NCI-H524 (cell line): Measurements from ENCODE around the gene FAM222A.

Experiments used
- DNase-seq, 2 experiments: peaks; one replicate each; lab custom pipeline; 2025; lab: John Stamatoyannopoulos, UW

The FAM222A gene

DNA sequence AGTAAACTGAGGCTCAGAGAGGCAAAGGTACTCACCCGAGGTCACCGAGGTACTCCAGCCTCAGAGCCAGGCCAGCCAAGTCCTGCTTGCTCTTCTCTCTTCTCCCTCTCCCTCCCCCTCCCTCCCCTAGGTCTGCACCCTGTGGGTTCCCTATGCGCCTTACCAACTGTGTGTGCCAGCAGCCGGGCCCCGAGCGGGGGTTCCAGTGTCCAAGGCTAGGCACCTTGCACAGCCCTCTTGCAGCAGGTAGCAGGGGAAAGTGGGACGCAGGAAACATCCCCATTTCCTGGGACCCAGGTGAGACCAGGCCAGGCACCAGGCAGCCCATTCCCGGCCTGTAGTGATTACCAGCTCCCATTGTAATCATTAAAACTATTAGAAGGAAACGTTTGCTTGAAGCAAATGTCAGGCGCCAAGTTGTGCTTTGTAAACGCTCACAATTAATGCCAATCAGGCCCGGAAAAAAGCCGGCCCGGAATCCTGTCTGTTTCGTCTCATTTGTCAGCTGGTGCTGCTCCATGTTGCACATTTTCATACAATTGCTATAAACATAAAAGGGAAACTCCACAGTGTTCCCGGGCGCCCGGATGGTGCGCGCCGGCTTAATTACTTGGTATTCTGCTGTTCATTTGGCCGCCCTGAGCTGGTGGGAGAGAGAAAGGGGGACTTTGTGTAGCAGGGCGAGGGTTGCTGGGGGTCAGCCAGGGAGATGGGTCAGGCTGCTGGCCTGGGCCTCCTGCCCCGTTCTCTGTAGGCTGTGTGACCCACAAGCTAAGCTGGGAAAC is 11.9 kb downstream of the FAM222A start:
- DNase-seq, result no peak

DNA sequence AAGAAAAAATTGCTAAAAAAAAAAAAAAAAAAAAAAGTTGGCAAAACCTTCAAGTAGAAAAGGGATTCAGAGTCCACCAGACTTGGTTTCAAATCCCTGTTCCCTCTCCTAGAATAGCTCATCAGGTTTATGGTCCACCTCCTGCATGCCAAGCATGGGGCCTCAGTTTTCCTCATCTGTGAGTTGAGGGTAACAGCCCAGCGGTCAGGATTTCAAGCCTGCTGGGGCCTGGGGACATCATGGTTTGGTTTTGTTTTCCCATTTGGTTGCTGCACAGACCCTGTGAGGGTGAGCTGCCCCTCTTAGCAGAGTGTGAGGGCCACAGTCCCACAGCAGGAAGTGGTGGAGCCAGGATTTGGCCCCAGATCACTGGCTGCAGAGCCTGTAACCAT is 12.5 kb downstream of the FAM222A start:
- no peak for DNase-seq

GRCh38 chr12:109726511-109727038 is 12.9 kb downstream of the FAM222A start:
- DNase-seq, result no peak

DNA sequence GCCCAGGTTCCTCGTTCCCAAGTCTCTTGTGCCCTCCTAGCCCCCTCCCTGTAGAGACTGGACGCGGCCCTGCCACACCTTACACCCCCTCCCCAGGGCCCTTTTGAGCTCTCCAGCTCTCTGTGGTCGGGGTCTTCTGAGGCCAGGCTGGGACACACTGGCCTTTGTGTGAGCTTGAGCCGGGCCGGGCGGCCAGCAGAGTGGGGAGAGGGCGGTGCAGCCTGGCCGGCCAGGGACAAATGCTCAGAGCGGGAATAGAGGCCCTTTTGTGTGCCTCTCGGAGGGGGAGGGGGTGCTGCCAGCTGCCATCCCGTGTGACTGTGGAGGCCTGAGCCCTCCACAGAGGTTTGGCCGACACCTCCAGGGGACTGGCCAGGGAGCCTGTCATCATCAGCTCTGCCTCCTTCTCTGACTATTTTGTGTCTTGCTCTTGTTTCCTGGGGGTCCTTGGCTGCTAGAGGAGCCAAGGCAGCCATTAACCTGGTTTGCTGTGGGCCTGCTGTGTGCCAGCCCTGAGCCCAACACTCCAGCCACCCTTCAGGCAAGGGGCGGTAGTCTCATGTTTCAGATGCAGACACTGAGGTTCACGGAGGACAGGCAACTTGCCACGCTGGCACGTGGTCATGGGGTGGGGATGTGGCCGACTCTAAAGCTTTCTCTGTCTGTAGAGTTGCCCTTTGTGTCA is 13.6 kb downstream of the FAM222A start:
- peak in 1 of 2 experiments; percentile 27 for DNase-seq

DNA sequence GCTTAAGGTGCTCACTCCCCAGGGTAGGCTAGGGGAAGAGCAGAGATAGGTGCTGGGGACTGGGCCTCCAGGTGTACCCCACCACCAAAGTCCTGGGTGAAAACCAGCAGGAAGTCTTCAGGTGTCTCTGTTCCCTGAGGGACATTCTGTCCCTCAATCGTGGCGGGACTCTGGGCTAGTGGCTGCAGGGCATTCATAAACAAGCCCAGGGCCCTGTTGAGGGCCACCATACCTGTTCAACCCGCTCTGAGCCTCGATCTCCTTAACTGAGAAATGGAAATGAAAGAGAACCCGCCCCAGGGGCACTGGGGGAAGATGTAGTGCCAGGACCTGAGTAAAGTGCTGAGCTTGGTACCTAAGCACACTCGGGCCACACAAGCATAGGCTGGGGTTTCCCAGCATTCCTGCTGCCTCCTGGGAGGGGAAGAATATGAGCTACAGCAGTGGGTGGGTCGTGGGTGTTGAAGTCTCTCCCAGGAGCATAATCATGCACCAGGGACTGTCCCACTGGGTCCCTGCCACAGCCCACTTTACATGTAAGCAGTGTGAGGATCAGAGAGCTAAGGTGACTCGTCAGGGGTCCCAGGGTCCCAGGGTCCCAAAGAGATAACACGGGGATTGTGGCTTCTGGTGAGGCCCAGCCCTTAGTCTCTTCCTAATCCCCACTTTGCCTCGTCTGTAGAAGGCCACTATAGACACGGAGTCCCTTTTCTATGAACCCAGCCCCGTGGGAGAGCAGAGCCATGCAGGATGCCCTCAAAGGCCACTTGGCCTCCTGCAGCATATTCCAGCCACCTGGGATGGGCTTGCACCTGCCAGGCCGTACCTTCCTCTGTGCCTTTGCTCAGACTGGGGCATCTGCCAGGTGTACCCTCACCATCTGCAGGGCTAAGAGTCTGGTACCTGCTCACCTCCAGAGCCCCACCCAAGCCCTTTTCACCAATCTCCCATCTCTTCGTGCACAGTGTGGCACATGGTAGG is 14.4 kb downstream of the FAM222A start:
- DNase-seq, result no peak

- no peak for DNase-seq
These were observed 15.3 kb downstream of the FAM222A start for GRCh38 chr12:109728921-109729320.

DNA sequence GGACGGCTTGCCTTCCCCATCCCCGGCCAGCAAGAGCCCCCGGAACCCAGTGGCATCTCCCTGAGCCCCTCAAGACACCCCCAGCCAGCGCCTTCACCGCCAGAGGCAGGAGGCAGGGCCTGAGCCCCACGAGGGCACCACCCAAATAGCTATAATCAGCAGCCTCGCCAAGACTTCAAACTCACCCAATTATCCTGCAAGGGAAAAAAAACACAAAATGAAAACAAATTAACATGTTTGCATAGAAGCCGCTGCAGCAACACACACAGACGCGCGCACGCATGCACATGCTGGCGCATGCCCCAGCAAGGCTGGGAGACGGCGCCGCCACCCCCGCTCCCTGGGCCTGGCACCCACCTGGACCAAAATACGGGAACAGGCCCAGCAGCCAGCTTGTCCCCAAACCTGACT is 15.8 kb downstream of the FAM222A start:
- DNase-seq, result no peak

DNA sequence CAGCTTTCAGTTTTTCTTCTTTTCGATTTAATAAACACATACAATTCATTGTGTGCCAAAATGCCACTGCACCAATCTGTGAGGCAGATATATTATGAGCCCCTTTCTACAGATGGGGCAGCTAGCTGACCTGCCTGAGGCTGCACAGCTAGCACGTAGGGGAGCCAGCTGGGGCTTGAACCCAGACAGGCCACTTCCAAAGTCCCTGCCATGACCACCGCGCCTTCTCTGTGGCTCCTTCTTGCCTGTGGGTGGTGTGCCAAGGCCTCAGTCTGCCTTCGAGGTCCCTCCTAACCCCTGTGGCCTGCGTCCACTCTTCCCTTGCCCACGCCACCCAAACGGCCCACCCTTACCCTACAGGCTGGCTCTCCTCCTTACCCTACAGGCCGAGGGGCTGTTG is 16.2 kb downstream of the FAM222A start:
- DNase-seq, result no peak

DNA sequence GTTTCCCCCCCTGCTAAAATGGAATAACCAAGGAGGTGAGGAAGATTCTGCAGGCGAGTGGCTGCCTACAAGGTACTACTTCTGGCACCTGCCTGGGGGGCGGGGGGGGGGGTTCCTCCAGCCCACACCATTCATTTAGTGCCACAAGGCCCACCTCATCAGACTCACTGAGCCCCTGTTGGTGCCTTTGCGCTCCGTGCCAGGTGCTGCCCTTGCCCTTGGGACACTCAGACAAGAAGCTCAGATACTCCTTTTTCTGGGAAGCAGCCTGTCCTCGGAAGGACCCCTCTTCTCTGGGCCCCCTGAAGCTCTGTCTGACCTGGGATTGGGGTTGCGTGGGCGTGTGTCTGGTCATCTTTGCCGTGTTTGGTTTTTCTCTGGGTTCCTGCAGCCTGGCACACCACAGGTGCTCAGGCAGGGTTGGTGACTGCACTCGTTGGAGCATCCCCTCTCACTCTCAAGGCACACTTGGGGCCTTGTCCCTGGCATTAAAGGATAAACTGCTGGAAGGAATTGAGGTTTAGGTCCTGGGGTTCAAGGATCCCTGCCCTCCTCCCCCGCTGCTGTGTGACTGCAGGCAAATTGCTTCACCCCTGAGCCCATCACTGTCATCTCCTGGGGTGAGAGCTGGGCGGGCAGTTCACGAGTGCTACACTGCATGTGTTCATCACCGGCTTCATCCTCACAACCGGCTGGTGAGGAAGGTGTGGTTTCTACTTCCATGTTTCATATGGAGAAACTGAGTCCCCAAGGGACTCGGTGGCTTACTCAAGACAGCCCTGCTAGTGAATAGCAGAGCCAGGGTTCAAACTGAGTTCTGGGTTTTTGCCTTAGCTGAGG is 16.9 kb downstream of the FAM222A start:
- no peak for DNase-seq

- no peak for DNase-seq
These were observed 17.7 kb downstream of the FAM222A start for GRCh38 chr12:109731231-109731731.

DNA sequence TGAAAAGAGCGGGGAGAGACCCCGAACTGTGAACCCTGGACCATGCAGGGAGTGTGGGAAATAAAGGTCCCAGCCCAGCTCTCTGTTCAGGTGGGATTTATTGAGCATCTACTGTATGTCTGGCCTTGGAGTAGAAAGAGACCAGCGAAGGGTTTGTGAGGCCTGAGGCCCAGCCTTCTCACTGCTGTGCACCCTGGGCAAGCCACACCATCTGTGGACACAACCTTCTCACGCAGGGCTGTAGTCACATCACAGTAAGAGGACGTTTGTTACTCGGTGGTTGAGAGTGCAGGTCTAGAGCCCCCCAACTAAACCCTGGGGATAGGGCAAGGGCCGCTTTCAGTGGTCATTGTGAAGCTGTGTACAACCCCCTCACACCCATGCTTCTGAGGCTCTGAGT is 18.2 kb downstream of the FAM222A start:
- no peak for DNase-seq

DNA sequence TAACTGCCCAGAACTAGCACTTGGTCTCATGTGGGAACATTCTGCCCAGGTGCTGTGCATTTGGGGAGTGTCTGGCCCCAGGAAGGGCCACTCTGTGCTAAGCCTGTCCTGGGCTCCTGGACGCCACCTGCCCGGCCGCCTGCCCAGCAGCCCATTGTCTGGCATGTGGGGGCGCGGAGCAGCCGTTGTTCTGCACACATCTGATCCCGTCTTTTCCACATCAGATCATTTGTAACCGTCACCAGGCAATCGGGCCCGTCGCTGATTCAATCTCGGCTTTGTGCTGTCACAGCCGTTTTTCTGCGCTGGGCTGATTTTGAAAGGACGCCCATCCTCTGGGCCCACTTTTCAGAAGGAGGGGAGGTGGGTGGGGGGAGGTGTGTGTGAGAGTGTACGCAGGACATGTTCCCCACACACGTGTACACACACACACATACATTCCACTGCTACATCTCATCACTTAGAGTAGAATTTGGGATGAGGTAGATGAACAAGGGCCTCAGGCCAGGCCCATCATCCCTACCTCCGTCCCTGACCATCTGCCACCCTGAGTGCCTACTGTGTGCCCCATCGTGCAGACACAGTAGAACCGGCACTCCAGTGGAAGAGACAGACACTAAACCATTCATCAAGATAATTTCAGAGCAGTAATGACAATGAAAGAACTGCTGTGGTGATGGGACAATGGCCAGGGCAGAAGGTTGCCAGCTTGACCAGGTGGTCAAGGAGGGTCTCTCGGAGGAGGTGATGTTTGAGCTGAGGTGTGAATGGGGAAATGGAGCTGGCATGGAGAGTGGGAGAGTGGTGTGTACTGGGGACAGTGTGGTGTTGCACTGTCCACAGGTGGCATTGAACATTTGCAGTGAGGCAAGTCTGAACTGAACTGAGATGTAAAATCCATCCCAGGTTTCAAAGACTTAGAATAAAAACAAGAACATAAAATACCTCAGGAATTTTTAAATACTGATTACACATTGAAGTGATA is 19.0 kb downstream of the FAM222A start:
- no peak for DNase-seq

DNA sequence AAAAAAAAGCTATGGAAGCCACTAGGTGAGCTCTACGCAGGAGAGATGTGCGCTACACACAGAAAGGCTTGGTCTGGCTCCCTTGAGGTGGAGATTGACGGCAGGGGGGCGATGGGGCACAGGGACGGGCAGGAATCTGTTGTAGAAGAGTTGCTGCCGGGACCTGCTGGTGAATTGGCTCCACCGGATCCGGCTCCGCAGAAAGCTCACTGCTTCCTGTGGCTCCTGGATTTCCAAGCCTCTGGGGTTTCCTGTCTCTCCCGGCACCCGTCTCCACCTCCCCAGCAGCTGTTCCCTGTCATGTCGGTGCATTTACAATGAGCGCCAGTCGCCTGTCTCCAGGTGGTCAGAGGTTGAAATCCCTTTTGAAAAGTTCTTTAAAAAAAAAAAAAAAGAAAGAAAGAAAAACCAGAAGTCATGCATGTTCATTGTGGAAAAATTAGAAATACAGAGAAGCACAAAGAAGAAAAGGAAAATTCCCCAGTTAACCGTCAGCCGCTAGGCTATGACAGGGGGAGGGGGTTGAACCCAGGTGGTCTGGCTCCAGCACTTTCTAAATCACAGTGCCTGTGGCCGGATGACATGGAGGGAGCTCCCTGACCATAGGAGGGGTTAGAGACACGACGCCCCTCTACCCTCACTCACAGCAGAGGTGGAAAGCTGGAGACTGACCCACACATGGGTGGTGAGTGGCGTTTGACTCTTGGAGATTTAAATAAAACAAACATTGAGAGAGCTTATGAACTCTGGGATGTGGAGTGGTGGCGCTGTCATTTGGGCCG is 20.8 kb downstream of the FAM222A start:
- DNase-seq, result peak; percentile 43 to 75

GRCh38 chr12:109735051-109735521 is 21.5 kb downstream of the FAM222A start:
- DNase-seq, result no peak

DNA sequence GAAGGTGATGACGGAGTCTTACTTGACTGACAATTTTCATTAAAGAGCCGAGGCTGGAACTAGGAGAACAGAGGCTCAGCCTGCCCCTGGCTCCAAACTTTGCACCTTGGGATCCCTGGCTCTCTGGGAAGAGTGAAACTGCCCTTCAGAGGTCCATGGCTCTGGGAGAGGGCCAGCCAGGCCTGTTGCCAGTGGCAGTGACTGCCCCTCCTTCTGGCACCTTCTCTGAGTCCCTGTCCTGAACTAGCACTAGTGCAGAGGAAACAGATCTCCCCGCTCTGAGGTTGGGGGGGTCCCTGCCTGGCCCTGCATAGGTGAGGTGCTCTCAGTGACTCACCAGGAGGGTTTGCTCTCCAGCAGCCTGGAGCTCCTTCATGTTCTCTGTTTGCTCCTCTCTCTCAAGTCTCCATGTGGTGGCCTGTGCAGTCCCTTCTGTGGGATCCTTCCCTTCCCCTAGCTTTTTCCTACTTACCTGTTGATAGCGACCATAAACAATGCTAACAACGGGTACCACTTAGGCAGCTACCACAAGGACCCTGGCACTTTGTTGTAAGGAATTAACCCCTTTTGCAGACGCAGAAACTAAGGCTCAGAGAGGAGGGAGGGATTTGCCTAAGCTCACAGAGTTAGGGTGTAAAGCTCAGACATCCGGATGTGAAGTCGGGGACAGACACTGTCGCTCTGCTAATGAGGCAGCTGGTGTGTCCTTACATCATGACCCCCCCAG is 22.4 kb downstream of the FAM222A start:
- DNase-seq, result no peak

DNA sequence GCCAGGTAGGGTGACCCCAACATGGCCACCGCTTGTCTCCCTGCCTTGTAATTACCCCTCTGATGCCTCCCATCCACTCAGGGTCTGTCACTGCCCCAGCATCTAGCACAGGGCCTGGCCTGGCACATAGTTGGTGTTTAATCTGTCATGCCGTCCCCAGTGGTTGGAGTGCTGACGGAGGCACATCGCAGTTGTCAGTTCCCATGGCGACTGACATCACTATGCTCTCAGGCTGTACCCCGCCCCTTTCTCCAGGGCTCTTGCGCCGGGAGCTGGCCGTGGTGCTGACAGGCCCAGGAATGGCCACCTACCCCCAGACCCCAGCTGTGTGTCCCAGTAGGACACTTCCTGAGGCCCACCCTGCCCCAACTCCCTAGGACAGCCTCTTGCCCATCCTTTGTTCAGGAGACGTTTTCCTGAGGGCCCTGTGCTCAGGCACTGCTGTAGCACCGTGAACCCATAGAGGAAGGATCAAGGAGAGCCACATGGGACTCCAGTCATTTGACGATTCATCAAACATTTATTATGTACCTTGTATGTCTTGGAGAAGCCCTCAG is 23.0 kb downstream of the FAM222A start:
- no peak for DNase-seq

GRCh38 chr12:109737126-109737525 is 23.5 kb downstream of the FAM222A start:
- DNase-seq, result no peak

DNA sequence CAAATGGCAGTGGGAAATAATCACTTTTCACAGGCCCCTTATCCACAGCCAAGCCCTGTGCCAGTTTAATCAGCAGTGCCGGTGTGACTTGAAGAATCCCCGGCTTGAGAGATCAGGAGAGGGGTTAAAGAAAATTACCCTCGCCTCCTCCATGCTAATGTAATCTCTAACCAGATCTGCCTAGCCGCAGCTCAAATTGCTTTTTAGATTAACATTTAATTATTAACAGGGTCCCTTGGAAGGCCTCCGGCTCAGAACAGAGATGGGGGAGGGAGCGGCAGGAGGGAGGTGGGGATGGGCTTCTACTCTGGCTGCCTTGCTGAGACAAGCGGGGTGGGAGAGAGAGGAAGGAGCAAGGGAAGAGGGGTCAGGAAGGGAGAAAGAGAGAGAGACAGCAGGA is 24.0 kb downstream of the FAM222A start:
- DNase-seq, result no peak
